Activated CD4-positive, alpha-beta memory T cell treated with anti-CD3 and anti-CD28 coated beads for 36 hours (primary cell): ENCODE results near the gene BBS4. TPM values are rescaled to one million over a fixed set of nuclear protein-coding genes. Genes with fewer than 3 reads are reported as not detected.
"Not testable (repeated sequence)": the region's sequence is repeated elsewhere in the genome, so short reads cannot be mapped to it uniquely, and the experiment has no call there.

ENCODE experiments used
- CTCF ChIA-PET: fragments of 350-600 bp; sonication (Branson Sonifier 250); formaldehyde crosslinking; loops from one replicate; lab custom pipeline; 2021; ENCODE audit warnings: antibody characterized with exemption, inconsistent platforms; lab: Charles Lee
- POLR2A ChIA-PET: fragments of 350-600 bp; sonication (Branson Sonifier 250); formaldehyde crosslinking; loops from one replicate; lab custom pipeline; 2021; ENCODE audit warnings: antibody characterized with exemption; lab: Charles Lee
- DNase-seq: peaks from one replicate; pipeline ENCODE4 v3.0.0-alpha.2; 2020
- H3K27ac Mint-ChIP-seq: one replicate; pipeline ENCODE4 v1.8.0; 2021; ENCODE audit warnings: mixed read lengths
- H3K27me3 Mint-ChIP-seq: one replicate; pipeline ENCODE4 v1.8.0; 2021; ENCODE audit warnings: mixed read lengths
- H3K36me3 Mint-ChIP-seq: one replicate; pipeline ENCODE4 v1.8.0; 2021; ENCODE audit warnings: mixed read lengths
- H3K4me1 Mint-ChIP-seq: one replicate; pipeline ENCODE4 v1.8.0; 2021; ENCODE audit warnings: low read depth, mixed read lengths
- H3K4me3 Mint-ChIP-seq: one replicate; pipeline ENCODE4 v1.8.0; 2021; ENCODE audit warnings: mild to moderate bottlenecking, mixed read lengths
- H3K9me3 Mint-ChIP-seq: one replicate; pipeline ENCODE4 v1.8.0; 2021; ENCODE audit warnings: mixed read lengths
- intact Hi-C: fragments of 100-400 bp; cut with micrococcal nuclease; formaldehyde crosslinking; loops from one replicate; pipeline ENCODE4 v1.15.1; 2023
- total RNA-seq, 2 experiments: library from RNA; stranded (reverse); gene quantifications; one replicate each; pipeline ENCODE4 v1.2.3, GENCODE V29; 2021

The BBS4 gene
- total RNA-seq, 2 experiments from 2014 or later = 12.6 to 15.5 TPM

- POLR2A ChIA-PET, H3K4me1 Mint-ChIP-seq, H3K9me3 Mint-ChIP-seq, H3K27ac Mint-ChIP-seq, H3K36me3 Mint-ChIP-seq, H3K27me3 Mint-ChIP-seq: not testable (repeated sequence)
- H3K4me3 Mint-ChIP-seq = peak overlapping the region; percentile 66
- intact Hi-C loops = loop anchor here (5.0 kb wide), 3 partner anchors 69 to 359 kb away; no protein-coding TSS in a partner anchor
- DNase-seq = peak; percentile 86
- CTCF ChIA-PET = interaction anchor here (0.6 to 5.8 kb wide), 13 partner anchors 10 to 543 kb away, joined by 3 to 35 read pairs (median 4); partner anchors contain the start of genes BBS4 and HIGD2B
These were observed 15.2 kb upstream of the BBS4 start for GRCh38 chr15:72670656-72671352.

- ChIA-PET POLR2A (no interaction called here), CTCF (interaction anchor here (0.7 to 5.8 kb wide), 13 partner anchors 9 to 398 kb away, joined by 3 to 35 read pairs (median 4); partner anchors contain the start of genes BBS4 and HIGD2B)
- no peak for DNase-seq
- Mint-ChIP-seq H3K36me3 (no peaks in the 10 kb centered on the region), H3K4me3 (no peak overlapping the region), H3K27ac (no peak overlapping the region), H3K27me3 (peaks cover 12% of the 10 kb centered on the region), H3K9me3 (no peaks in the 10 kb centered on the region), H3K4me1 (peaks cover 4% of the 10 kb centered on the region)
- intact Hi-C loops = loop anchor here (5.0 kb wide), 3 partner anchors 69 to 359 kb away; no protein-coding TSS in a partner anchor
These were observed 14.5 kb upstream of the BBS4 start for GRCh38 chr15:72671525-72671924.

- Mint-ChIP-seq H3K4me3 (no peak overlapping the region), H3K36me3 (no peaks in the 10 kb centered on the region), H3K27ac (no peak overlapping the region), H3K9me3 (no peaks in the 10 kb centered on the region), H3K27me3 (peaks cover 17% of the 10 kb centered on the region), H3K4me1 (no peaks in the 10 kb centered on the region)
- ChIA-PET POLR2A (no interaction called here), CTCF (no interaction called here)
- no peak for DNase-seq
- intact Hi-C loops = no loop called here
These were observed 9.2 kb upstream of the BBS4 start for GRCh38 chr15:72676838-72677237.

- DNase-seq = no peak
- no peaks in the 10 kb centered on the region for H3K9me3 Mint-ChIP-seq
- no peak overlapping the region for H3K27ac Mint-ChIP-seq
- peaks cover 12% of the 10 kb centered on the region for H3K27me3 Mint-ChIP-seq
- no peak overlapping the region for H3K4me3 Mint-ChIP-seq
- POLR2A ChIA-PET = interaction anchor here (0.7 kb wide), 1 partner anchor 151 kb away, joined by 4 read pairs; no protein-coding TSS in a partner anchor
- peaks cover 10% of the 10 kb centered on the region for H3K4me1 Mint-ChIP-seq
- intact Hi-C loops = no loop called here
- no peaks in the 10 kb centered on the region for H3K36me3 Mint-ChIP-seq
- CTCF ChIA-PET = interaction anchor here (2.0 kb wide), 1 partner anchor 10 kb away, joined by 12 read pairs; no protein-coding TSS in a partner anchor
These were observed 5.1 kb upstream of the BBS4 start for GRCh38 chr15:72680931-72681330.

- ChIA-PET POLR2A (no interaction called here), CTCF (no interaction called here)
- H3K9me3 Mint-ChIP-seq = no peaks in the 10 kb centered on the region
- H3K4me3 Mint-ChIP-seq = no peak overlapping the region
- DNase-seq = no peak
- no peaks in the 10 kb centered on the region for H3K36me3 Mint-ChIP-seq
- H3K27me3 Mint-ChIP-seq = peaks cover 6% of the 10 kb centered on the region
- intact Hi-C loops = no loop called here
- no peak overlapping the region for H3K27ac Mint-ChIP-seq
- peaks cover 13% of the 10 kb centered on the region for H3K4me1 Mint-ChIP-seq
These were observed 3.2 kb upstream of the BBS4 start for GRCh38 chr15:72682772-72683171.

GRCh38 chr15:72685301-72685924 lies 594 bp upstream of the BBS4 start:
- Mint-ChIP-seq H3K9me3 (no peaks in the 10 kb centered on the region), H3K36me3 (no peaks in the 10 kb centered on the region), H3K27me3 (no peaks in the 10 kb centered on the region), H3K4me3 (peak overlapping the region; percentile 85), H3K4me1 (peaks cover 13% of the 10 kb centered on the region), H3K27ac (peak overlapping the region; percentile 89)
- intact Hi-C loops = loop anchor here (5.0 kb wide), 3 partner anchors 97 to 568 kb away; partner anchors contain the start of genes ADPGK, ARIH1, MYO9A and SENP8
- peak; percentile 15 for DNase-seq
- CTCF ChIA-PET = interaction anchor here (0.7 to 4.0 kb wide), 5 partner anchors 11 to 128 kb away, joined by 3 to 35 read pairs (median 4); no protein-coding TSS in a partner anchor
- POLR2A ChIA-PET = no interaction called here

- no peak overlapping the region for H3K4me3 Mint-ChIP-seq
- DNase-seq = no peak
- no peaks in the 10 kb centered on the region for H3K36me3 Mint-ChIP-seq
- CTCF ChIA-PET = no interaction called here
- POLR2A ChIA-PET = no interaction called here
- H3K4me1 Mint-ChIP-seq = peaks cover 10% of the 10 kb centered on the region
- H3K27me3 Mint-ChIP-seq = no peaks in the 10 kb centered on the region
- H3K27ac Mint-ChIP-seq = no peak overlapping the region
- intact Hi-C loops = loop anchor here (5.0 kb wide), 3 partner anchors 94 to 571 kb away; partner anchors contain the start of genes ADPGK, ARIH1, MYO9A and SENP8
- no peaks in the 10 kb centered on the region for H3K9me3 Mint-ChIP-seq
These were observed 2.7 kb downstream of the BBS4 start for GRCh38 chr15:72688697-72689096.

- CTCF ChIA-PET = no interaction called here
- no peaks in the 10 kb centered on the region for H3K27me3 Mint-ChIP-seq
- H3K4me1 Mint-ChIP-seq = peaks cover 11% of the 10 kb centered on the region
- intact Hi-C loops = no loop called here
- H3K4me3 Mint-ChIP-seq = no peak overlapping the region
- no peak overlapping the region for H3K27ac Mint-ChIP-seq
- H3K36me3 Mint-ChIP-seq = peaks cover 4% of the 10 kb centered on the region
- POLR2A ChIA-PET = interaction anchor here (0.5 kb wide), 1 partner anchor 1950 kb away, joined by 3 read pairs; no protein-coding TSS in a partner anchor
- H3K9me3 Mint-ChIP-seq = no peaks in the 10 kb centered on the region
- no peak for DNase-seq
These were observed 4.9 kb downstream of the BBS4 start for GRCh38 chr15:72690938-72691337.

GRCh38 chr15:72698938-72699337 lies 12.9 kb downstream of the BBS4 start:
- Mint-ChIP-seq H3K4me3 (no peak overlapping the region), H3K36me3 (peaks cover 4% of the 10 kb centered on the region), H3K4me1 (peaks cover 9% of the 10 kb centered on the region), H3K27ac (no peak overlapping the region), H3K27me3 (no peaks in the 10 kb centered on the region), H3K9me3 (no peaks in the 10 kb centered on the region)
- POLR2A ChIA-PET = no interaction called here
- CTCF ChIA-PET = interaction anchor here (1.0 kb wide), 1 partner anchor 86 kb away, joined by 3 read pairs; no protein-coding TSS in a partner anchor
- DNase-seq = no peak
- intact Hi-C loops = no loop called here

- H3K36me3 Mint-ChIP-seq = peaks cover 4% of the 10 kb centered on the region
- H3K27ac Mint-ChIP-seq = no peak overlapping the region
- ChIA-PET POLR2A (no interaction called here), CTCF (no interaction called here)
- intact Hi-C loops = no loop called here
- no peak for DNase-seq
- H3K27me3 Mint-ChIP-seq = no peaks in the 10 kb centered on the region
- peaks cover 4% of the 10 kb centered on the region for H3K4me1 Mint-ChIP-seq
- no peaks in the 10 kb centered on the region for H3K9me3 Mint-ChIP-seq
- H3K4me3 Mint-ChIP-seq = no peak overlapping the region
These were observed 14.1 kb downstream of the BBS4 start for GRCh38 chr15:72700076-72700475.

- CTCF ChIA-PET = interaction anchor here (1.5 kb wide), 2 partner anchors 16 to 107 kb away, joined by 4 to 7 read pairs; no protein-coding TSS in a partner anchor
- H3K27ac Mint-ChIP-seq = no peak overlapping the region
- no peak overlapping the region for H3K4me3 Mint-ChIP-seq
- no peaks in the 10 kb centered on the region for H3K9me3 Mint-ChIP-seq
- DNase-seq = no peak
- H3K27me3 Mint-ChIP-seq = no peaks in the 10 kb centered on the region
- intact Hi-C loops = no loop called here
- H3K36me3 Mint-ChIP-seq = peaks cover 6% of the 10 kb centered on the region
- POLR2A ChIA-PET = no interaction called here
- peaks cover 2% of the 10 kb centered on the region for H3K4me1 Mint-ChIP-seq
These were observed 20.3 kb downstream of the BBS4 start for GRCh38 chr15:72706266-72706665.
